MM.1S (cell line): ENCODE results near the gene TBC1D5.

Experiments used
- DNase-seq: peaks from one replicate; pipeline ENCODE4 v3.0.0-alpha.2; 2015
- H2AFZ ChIP-seq: fragments of 300-600 bp; sonication (generic); 2 replicates; pipeline ENCODE4 v1.6.0; 2016; ENCODE audit warnings: antibody characterized with exemption, low read length
- H3F3A ChIP-seq: fragments of 300-600 bp; sonication (generic); 2 replicates; pipeline ENCODE4 v1.6.1; 2016; ENCODE audit warnings: mild to moderate bottlenecking, antibody characterized with exemption, low read length, moderate library complexity, mixed read lengths; ENCODE audit not compliant: insufficient read depth
- H3K27ac ChIP-seq: fragments of 300-600 bp; sonication (generic); 2 replicates; pipeline ENCODE4 v1.5.1; 2016; ENCODE audit warnings: mild to moderate bottlenecking, low read length
- H3K27me3 ChIP-seq: fragments of 300-600 bp; sonication (generic); replicated peaks from 2 replicates; pipeline ENCODE4 v1.6.0; 2016; ENCODE audit warnings: low read length; ENCODE audit not compliant: insufficient read depth
- H3K36me3 ChIP-seq: fragments of 300-600 bp; sonication (generic); replicated peaks from 2 replicates; pipeline ENCODE4 v1.6.1; 2016; ENCODE audit warnings: mild to moderate bottlenecking, low read length, mixed read lengths; ENCODE audit not compliant: insufficient read depth
- H3K4me1 ChIP-seq: fragments of 300-600 bp; sonication (generic); 2 replicates; pipeline ENCODE4 v1.6.1; 2016; ENCODE audit warnings: low read length, mixed read lengths
- H3K4me2 ChIP-seq: fragments of 300-600 bp; sonication (generic); 2 replicates; pipeline ENCODE4 v1.6.0; 2016; ENCODE audit warnings: low read depth, low read length
- H3K4me3 ChIP-seq: fragments of 300-600 bp; sonication (generic); 2 replicates; pipeline ENCODE4 v1.5.1; 2016; ENCODE audit warnings: low read length, mixed read lengths
- H3K79me2 ChIP-seq: fragments of 300-600 bp; sonication (generic); 2 replicates; pipeline ENCODE4 v1.6.1; 2016; ENCODE audit warnings: mixed run types, low read length, mixed read lengths
- H3K9ac ChIP-seq: fragments of 300-600 bp; sonication (generic); 2 replicates; pipeline ENCODE4 v1.6.1; 2016; ENCODE audit warnings: low read length, mixed read lengths
- H3K9me2 ChIP-seq: fragments of 300-600 bp; sonication (generic); replicated peaks from 2 replicates; pipeline ENCODE4 v1.6.1; 2016; ENCODE audit warnings: mild to moderate bottlenecking, low read length, mixed read lengths; ENCODE audit not compliant: insufficient read depth
- H3K9me3 ChIP-seq: fragments of 300-600 bp; sonication (generic); replicated peaks from 2 replicates; pipeline ENCODE4 v1.6.1; 2016; ENCODE audit warnings: mild to moderate bottlenecking, low read length, mixed read lengths; ENCODE audit not compliant: insufficient read depth
- H4K20me1 ChIP-seq: fragments of 300-600 bp; sonication (generic); 2 replicates; pipeline ENCODE4 v1.6.1; 2016; ENCODE audit warnings: mild to moderate bottlenecking, low read length, moderate library complexity, mixed read lengths; ENCODE audit not compliant: insufficient read depth
- EZH2 ChIP-seq: fragments of 300-600 bp; sonication (generic); optimal IDR thresholded peaks from 2 replicates; pipeline ENCODE3; 2017; ENCODE audit warnings: low read depth, mild to moderate bottlenecking, antibody characterized with exemption, low read length, mixed read lengths
- EZH2phosphoT487 ChIP-seq: fragments of 300-600 bp; sonication (generic); IDR thresholded peaks from 2 replicates; pipeline ENCODE4 v1.6.1; 2018; ENCODE audit warnings: antibody characterized with exemption, low read length
- TF ChIP-seq, protein P1 (sequence below): fragments of 300-600 bp; sonication (generic); IDR thresholded peaks from 2 replicates; pipeline ENCODE4 v1.5.1; 2016; ENCODE audit warnings: antibody characterized with exemption, low read length, mixed read lengths

TBC1D5 gene

DNA sequence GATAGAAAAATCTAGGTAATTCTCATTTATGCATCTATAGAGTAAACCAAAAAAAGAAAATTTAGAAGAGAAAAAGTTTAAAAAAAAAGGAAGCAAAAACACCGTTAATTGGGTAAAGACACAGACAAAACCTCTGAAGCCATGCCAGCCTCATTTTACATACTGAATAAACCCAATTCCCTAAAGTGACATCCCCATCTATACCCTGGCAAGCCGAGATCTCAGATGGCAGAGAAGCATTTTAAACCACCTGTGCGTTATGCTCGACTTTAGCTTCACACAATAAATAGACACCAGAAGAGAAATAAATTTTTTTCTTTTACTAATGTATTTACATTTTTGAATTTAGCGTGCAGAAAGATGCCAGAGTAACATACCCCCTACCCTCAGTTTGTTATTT lies 475.6 kb downstream of the TBC1D5 start:
- Histone ChIP-seq H3K4me2 (no peak overlapping the region), H2AFZ (no peak overlapping the region), H3K9me2 (no peaks in the 10 kb centered on the region), H3K9ac (no peak overlapping the region), H3K4me1 (no peaks in the 10 kb centered on the region), H3K9me3 (no peaks in the 10 kb centered on the region), H3K4me3 (no peak overlapping the region), H3K27ac (no peak overlapping the region), H3K27me3 (no peaks in the 10 kb centered on the region), H3F3A (no peaks in the 10 kb centered on the region), H3K79me2 (no peaks in the 10 kb centered on the region), H4K20me1 (no peaks in the 10 kb centered on the region), H3K36me3 (no peaks in the 10 kb centered on the region)
- DNase-seq, result no peak
- TF ChIP-seq EZH2phosphoT487, result no peak
- TF ChIP-seq EZH2, result no peak
- TF ChIP-seq, protein P1, sequence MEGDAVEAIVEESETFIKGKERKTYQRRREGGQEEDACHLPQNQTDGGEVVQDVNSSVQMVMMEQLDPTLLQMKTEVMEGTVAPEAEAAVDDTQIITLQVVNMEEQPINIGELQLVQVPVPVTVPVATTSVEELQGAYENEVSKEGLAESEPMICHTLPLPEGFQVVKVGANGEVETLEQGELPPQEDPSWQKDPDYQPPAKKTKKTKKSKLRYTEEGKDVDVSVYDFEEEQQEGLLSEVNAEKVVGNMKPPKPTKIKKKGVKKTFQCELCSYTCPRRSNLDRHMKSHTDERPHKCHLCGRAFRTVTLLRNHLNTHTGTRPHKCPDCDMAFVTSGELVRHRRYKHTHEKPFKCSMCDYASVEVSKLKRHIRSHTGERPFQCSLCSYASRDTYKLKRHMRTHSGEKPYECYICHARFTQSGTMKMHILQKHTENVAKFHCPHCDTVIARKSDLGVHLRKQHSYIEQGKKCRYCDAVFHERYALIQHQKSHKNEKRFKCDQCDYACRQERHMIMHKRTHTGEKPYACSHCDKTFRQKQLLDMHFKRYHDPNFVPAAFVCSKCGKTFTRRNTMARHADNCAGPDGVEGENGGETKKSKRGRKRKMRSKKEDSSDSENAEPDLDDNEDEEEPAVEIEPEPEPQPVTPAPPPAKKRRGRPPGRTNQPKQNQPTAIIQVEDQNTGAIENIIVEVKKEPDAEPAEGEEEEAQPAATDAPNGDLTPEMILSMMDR, result no peak

DNA sequence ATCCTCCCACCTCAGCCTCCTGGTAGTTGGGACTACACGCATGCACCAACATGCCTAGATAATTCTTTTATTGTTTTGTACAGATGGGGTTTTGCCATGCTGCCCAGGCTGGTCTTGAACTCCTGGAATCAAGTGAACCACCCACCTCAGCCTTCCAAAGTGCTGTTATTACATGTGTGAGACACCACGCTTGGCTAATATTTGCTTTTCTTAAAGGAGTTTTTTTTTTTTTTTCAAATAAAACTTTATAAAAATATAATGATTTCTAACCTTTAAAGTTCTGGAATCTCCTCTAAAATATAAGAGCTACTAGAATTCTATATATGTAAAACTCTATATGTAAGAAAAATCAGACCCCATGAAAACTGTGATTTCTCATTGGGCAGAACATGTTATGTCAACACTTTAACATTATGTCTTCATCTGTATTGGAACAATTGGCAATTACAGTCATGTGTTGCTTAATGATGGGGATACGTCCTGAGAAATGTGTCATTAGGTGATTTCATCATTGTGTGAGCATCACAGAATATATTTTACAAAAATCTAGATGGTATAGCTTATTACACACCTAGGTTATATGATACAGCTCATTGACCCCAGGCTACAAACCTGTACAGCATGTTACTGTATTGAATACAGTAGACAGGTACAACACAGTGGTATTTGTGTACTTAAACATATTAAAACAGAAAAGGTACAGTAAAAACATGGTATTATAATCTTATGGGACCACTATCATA lies 480.6 kb downstream of the TBC1D5 start:
- no peak overlapping the region for H2AFZ ChIP-seq
- no peaks in the 10 kb centered on the region for H4K20me1 ChIP-seq
- TF ChIP-seq, protein P1, result no peak
- TF ChIP-seq EZH2 (no peak), EZH2phosphoT487 (no peak)
- no peaks in the 10 kb centered on the region for H3K27me3 ChIP-seq
- no peak overlapping the region for H3K27ac ChIP-seq
- H3K9ac ChIP-seq, result no peak overlapping the region
- no peaks in the 10 kb centered on the region for H3K9me2 ChIP-seq
- DNase-seq, result no peak
- no peaks in the 10 kb centered on the region for H3K36me3 ChIP-seq
- H3K9me3 ChIP-seq, result no peaks in the 10 kb centered on the region
- H3F3A ChIP-seq, result no peaks in the 10 kb centered on the region
- no peaks in the 10 kb centered on the region for H3K79me2 ChIP-seq
- no peak overlapping the region for H3K4me2 ChIP-seq
- H3K4me1 ChIP-seq, result no peaks in the 10 kb centered on the region
- no peak overlapping the region for H3K4me3 ChIP-seq

DNA sequence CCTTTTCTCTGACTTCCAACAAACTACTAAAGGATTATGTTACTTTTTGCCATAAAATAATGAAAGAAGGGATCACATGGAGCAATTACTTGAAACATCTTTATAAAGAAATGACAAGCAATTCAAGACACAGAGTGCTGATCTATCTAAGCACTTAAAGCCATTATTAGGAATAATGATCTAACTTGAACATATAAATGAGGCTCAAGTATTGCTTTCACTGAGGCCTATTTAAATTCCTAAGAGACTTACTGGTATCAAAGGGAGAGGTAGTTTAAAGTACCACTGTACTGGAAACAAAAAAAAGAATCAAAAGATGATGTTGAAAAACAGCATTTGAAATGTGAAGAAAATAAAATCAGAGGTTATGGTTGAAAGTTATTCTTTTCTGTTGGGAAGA lies 482.2 kb downstream of the TBC1D5 start:
- Histone ChIP-seq H3K4me3 (no peak overlapping the region), H3K79me2 (no peaks in the 10 kb centered on the region), H3K27me3 (no peaks in the 10 kb centered on the region), H3K4me2 (no peak overlapping the region), H3K9me3 (no peaks in the 10 kb centered on the region), H2AFZ (no peak overlapping the region), H4K20me1 (no peaks in the 10 kb centered on the region), H3K9ac (no peak overlapping the region), H3F3A (no peaks in the 10 kb centered on the region), H3K4me1 (no peaks in the 10 kb centered on the region), H3K9me2 (no peaks in the 10 kb centered on the region), H3K36me3 (no peaks in the 10 kb centered on the region), H3K27ac (no peak overlapping the region)
- TF ChIP-seq, protein P1, result no peak
- TF ChIP-seq EZH2phosphoT487 (no peak), EZH2 (no peak)
- DNase-seq, result no peak
